Activated T-cell treated with anti-CD3 and anti-CD28 coated beads, Interleukin-2, amount 50 U/mL, for 1 hour (primary cell): ENCODE measurements around the gene FMN1.
"Not testable (repeated sequence)": the region's sequence is repeated elsewhere in the genome, so short reads cannot be mapped to it uniquely, and the experiment has no call there.

ENCODE experiments used
- DNase-seq: peaks from one replicate; pipeline ENCODE4 v3.0.0-alpha.2; 2020

The FMN1 gene

GRCh38 chr15:33089878-33090757, 104.4 kb downstream of the FMN1 start:
- no peak for DNase-seq

DNA sequence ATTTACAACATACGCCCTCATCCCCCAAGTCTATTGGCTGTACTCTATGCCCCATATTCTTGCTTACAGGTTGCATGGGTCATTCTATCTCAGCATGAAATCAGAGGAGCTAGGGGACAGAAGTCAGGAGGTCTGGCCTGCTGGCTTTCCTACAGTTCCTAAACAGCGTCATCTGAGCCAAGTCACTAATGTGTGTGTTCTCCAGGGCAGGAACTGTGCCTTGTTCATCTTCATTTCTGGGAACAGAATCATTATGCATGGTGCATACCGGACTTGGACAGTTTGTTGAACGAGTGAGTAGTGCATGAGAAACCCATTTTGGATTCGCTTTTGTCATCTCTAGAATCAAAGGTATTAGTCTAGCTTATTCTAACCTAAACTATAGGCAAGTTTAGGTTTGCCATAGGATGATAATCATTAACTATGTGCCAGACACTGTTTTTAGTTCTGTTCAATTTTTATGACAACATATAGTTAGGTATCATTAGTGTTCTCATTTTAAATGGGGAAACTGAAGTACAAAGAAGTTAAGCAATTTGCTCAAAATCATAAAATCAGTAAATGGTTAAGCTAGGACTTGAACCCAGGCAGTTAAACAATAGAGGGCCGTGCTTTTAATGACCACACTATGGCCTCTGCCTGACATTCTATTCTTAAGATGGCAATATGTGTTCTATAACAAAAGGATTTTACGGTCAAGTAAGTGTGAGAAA, 105.2 kb downstream of the FMN1 start:
- no peak for DNase-seq

- DNase-seq = no peak
Observed at GRCh38 chr15:33086500-33087121, 107.9 kb downstream of the FMN1 start.

DNA sequence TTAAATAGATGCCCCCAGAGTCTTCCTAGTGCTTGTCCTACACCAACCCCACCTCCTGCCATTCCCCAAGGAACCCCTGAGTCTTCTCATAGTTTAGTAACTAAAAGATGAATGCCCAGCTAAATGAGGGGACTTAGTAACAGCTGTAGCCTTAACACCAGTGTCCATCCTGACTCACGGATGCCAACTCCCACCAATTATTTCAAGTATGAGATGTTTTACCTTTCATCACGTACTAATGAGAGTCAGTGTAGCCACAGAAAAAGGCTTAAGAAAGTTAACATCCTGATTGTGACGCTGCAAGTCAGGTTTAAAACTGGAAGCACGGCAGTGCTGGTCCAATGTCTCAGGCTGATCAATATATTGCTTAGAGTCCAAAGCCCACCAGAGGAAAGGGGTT, 109.9 kb downstream of the FMN1 start:
- no peak for DNase-seq

DNA sequence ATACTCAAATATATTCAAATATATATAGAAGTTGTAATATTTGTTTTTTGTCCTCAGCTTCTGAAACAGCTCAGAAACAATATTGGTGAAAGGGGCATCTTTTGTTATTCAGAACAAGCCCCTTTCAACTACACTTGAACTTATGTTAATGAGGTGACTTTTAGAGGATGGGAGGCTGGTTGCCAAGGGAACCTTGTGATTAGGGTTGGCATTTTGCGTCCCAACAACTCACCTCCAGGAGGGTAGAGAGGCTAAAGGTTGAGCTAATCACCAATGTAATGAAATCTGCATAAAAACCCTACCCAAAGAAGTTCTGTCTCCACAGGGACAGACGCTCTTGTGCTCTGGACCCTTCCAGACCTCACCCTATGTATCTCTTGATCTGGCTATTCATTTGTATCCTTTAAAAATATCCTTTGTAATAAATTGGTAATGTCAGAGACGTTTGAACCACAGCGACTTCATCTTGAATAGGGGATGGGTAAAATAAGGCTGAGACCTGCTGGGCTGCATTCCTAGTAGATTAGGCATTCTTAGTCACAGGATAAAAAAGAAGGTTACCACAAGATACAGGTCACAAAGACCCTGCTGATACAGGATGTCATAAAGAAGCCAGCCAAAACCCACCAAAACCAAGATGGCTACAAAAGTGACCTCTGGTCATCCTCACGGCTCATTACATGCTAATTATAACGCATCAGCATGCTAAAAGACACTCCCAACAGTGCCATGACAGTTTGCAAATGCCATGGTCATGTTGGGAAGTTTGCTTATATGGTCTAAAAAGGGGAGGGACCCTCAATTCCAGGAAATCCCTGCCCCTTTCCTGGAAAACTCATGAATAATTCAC, 111.1 kb downstream of the FMN1 start:
- no peak for DNase-seq

DNA sequence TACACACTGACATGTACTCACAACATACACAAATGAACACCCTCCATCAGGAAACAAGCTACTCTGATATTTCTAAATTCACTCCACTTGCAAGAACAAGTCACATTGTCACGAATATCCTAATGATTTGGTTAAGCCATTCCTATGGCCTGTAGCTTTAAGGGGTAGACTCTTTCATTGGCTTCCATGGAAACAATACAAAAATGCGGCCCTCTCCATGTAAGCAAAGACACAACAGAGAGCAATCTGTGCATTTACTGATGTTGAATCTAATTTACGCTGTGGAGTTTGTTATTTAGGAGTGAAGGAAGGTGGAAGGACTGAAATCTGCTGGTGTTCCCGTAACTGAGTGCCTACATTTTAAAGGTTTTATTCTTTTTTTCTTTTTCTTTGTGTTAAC, 114.5 kb downstream of the FMN1 start:
- no peak for DNase-seq

DNA sequence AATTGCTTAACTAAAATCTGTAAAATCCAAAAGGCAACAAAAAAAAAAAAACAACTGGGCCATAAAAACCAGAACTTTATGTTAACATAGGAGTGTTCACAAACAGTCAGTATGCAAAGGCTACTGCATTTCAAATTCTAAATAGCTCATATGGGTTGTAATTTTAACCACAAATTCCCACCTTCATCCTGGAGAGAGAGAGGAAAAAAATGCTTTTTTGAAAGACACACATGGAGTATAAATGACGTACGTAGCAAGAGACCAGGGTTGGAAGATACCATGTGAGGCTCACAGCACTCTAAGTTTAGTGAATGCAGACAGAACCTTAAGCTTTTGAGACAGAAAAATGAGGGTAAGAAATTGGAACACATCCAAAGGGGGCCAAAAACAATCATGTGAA, 115.9 kb downstream of the FMN1 start:
- no peak for DNase-seq

- DNase-seq = no peak
Observed at GRCh38 chr15:33076937-33077336, 117.6 kb downstream of the FMN1 start.

DNA sequence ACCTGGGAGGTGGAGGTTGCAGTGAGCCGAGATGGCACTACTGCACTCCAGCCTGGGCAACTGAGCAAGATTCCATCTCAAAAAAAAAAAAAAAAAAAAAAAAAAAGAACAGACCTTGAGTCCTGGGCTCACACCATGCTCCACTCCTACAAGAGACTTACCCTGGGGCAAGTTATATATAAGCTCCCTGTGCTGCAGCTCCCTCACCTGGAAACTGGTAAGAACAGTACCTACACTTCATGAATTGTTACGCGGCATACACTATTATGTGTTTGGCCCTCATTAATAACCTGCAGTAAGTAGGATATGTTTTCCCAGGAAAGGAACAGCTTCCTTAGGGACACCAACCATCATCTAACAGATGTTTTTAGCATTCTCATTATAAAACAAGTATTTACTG, 119.6 kb downstream of the FMN1 start:
- DNase-seq = no peak

DNA sequence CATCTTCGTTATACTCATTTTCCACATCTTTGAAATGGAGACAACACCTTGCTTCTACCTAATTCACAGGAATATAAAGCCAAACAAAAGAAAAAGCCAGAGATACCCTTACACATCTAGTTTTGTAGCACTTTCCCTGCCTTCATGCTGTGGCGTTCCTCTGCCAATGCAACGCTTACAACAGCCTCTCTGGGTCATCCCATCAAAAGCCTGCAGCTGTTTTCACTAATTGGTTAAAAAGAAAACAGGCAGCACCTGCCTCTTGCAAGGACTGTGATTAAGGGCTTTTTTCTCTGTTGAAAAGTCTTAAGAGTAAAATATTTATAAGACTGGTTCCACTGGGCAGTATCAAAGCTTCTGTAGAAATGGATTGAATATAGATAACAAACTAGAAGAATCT, 120.3 kb downstream of the FMN1 start:
- no peak for DNase-seq

DNA sequence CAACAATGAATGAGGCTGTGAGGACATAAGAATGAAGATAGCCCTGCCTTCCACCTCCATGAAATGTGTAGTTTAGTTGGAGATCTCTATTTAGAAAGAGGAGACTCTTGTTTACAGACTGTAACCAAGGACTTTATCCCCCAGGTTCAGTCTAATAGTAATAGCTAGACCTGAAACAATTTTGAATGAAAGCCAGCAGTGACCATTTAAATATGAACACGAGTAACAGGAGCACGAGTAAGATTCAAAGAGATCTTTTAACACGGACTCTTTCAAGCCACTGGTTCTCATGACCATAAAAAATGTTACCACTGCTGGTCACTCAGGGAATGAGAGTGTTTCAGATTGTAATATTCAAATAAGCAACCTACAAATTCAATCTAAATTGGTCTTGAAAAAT, 123.1 kb downstream of the FMN1 start:
- no peak for DNase-seq

DNA sequence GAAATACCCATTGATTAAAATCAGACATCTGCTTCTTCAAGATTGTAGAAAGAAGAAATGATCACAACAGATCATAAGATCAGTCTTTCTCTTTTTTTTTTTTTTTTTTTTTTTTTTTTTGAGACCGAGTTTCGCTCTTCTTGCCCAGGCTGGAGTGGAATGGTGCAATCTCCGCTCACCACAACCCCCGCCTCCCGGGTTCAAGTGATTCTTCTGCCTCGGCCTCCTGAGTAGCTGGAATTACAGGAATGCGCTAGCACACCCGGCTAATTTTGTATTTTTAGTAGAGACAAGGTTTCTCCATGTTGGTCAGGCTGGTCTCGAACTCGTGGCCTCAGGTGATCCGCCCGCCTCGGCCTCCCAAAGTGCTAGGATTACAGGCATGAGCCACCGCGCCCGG, 124.6 kb downstream of the FMN1 start:
- not testable (repeated sequence) for DNase-seq

- DNase-seq = no peak
Observed at GRCh38 chr15:33069161-33069560, 125.4 kb downstream of the FMN1 start.

DNA sequence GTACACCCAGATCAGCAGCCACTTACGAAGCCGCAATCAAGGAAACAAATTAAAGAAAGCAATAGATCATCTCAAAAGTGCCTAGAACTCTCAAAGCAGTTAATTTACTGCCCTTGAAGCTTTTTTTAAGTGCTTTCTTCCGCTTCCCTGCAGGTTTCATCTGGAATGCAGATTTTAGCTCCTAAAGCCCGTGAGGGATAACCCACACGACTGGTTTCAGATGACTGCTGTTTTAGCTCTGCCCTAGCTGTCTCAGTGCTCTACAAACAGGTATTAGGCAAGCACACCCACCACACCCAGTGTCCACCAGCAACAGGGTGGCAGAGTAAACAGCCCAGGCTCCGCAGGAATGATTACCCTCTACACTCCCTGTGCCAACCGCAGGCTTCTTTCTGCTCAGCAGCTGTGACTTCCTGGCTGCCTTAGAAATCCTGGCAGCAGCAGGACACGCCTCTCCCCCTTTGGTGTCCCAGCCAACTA, 126.0 kb downstream of the FMN1 start:
- no peak for DNase-seq

DNA sequence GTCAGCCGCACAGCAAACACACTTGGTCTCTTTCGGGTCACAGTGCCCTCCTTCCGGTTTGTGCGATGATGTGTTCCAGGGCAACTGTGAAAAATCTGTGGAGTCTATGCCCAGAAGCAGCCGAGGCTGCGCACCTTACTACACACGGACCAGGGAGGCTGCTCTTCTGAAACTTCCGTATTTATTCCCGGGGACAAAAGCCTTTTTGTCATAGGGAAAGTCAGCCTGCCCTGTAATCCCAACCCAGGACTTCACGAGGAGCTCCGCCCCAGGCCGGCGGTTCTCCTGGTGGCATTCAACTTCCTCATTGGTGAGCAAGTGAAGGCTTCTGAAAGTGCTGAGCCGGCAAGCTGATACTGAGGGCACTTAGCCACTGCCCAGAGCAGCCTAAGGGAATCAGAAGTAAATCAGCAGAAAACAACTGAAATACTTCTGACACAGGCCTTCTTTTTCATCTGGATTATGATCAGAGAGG, 126.5 kb downstream of the FMN1 start:
- no peak for DNase-seq

- DNase-seq = no peak
Observed at GRCh38 chr15:33067456-33067855, 127.1 kb downstream of the FMN1 start.

DNA sequence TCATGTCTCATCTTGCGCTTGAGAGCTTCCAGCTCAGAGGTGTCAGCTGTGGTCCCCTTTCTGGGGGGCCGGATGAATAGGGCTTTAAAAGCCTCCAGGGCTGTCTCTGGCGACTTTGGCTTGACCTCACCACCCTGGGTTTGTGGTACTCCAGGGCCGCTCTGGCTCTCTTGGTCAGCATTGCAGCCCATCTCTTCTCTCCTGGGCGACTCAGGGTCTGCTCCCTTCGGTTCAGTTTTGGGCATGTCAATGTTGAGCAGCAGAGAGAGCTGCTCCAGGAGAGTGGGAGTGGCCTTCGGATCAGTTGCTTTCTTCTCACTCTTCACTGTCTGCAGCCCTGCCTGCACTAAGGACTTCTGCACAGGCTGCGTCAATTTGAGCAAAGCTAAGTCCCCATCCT, 127.9 kb downstream of the FMN1 start:
- no peak for DNase-seq

DNA sequence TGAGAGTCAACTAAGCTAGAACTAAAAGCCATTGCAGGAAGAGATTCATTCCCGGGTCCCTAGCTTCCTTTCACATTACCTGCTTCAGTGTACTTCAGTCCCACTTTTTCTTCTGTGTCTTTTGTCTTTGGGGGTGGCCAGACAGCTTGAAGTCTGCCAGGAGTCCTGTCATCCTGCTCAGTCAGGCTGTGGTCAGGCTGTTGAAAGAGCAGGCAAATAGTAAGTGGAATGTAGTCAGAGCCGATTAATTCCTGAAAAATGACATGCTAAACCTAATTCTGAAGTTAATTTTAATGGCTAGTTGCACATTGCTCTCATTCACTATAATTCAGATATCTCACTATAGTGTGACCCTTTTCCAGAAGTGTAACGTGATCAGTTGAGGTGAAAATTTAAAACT, 129.6 kb downstream of the FMN1 start:
- no peak for DNase-seq

DNA sequence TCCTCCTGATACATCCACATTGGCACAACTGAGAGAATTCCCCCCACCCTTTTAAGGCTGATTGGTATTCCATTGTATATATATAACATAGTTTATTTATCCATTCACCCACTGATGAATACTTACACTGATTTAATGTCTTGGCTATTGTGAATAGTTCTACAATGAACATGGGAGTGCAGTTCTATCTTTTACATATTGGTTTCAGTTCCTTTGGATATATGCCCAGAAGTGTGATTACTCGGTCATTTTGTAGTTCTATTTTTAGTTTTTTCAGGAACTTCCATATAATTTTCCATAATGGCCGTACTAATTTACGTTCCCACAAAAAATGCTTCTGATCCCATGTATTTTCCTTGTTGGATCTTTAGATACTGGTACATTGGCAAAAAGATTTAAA, 135.3 kb downstream of the FMN1 start:
- DNase-seq = no peak

DNA sequence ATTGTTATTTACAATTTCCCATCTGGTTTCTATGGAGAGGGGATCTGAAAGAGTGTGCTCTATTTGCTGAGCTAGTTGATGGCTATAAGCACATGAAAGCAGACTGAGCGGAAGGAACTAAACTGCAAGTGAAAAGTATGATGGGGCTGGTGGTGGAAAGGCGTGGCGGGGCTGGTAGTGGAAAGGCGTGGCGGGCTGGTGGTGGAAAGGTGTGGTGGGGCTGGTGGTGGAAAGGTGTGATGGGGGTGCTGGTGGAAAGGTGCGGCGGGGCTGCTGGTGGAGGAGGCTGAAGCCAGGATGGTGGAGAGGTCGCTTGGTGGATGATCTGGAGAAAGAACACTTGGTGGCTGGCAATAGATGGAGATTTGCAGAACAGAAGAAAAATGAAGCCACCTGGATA, 136.7 kb downstream of the FMN1 start:
- no peak for DNase-seq

- DNase-seq = no peak
Observed at GRCh38 chr15:33055962-33056361, 138.6 kb downstream of the FMN1 start.

GRCh38 chr15:33051528-33051927, 143.0 kb downstream of the FMN1 start:
- DNase-seq = no peak

- DNase-seq = no peak
Observed at GRCh38 chr15:33048255-33048654, 146.3 kb downstream of the FMN1 start.
